ENCODE data around the gene BLCAP.
"Not testable (repeated sequence)": the region's sequence is repeated elsewhere in the genome, so short reads cannot be mapped to it uniquely, and the experiment has no call there.

The BLCAP gene

GRCh38 chr20:37490663-37491350 is 36.9 kb downstream of the BLCAP start:
- in situ Hi-C loops (cut with MboI; ENCODE audit: low pct_unique_long_range_greater_than_20kb, low sequenced_read_pairs, unreplicated experiment) = no loop called here
- no peak for TF ChIP-seq CTCF (IDR thresholded peaks at IDR 0.05; ENCODE audit: extremely low read depth, insufficient read depth, missing control alignments)
- no peak for DNase-seq (ENCODE audit: low spot score)

- DNase-seq (ENCODE audit: low spot score); in situ Hi-C loops (cut with MboI; ENCODE audit: low pct_unique_long_range_greater_than_20kb, low sequenced_read_pairs, unreplicated experiment): not testable (repeated sequence)
Measured at GRCh38 chr20:37486209-37486608, 41.5 kb downstream of the BLCAP start.

GRCh38 chr20:37484331-37484730 is 43.3 kb downstream of the BLCAP start:
- TF ChIP-seq CTCF (IDR thresholded peaks at IDR 0.05; ENCODE audit: extremely low read depth, insufficient read depth, missing control alignments) = no peak
- in situ Hi-C loops (cut with MboI; ENCODE audit: low pct_unique_long_range_greater_than_20kb, low sequenced_read_pairs, unreplicated experiment) = no loop called here
- no peak for DNase-seq (ENCODE audit: low spot score)

DNA sequence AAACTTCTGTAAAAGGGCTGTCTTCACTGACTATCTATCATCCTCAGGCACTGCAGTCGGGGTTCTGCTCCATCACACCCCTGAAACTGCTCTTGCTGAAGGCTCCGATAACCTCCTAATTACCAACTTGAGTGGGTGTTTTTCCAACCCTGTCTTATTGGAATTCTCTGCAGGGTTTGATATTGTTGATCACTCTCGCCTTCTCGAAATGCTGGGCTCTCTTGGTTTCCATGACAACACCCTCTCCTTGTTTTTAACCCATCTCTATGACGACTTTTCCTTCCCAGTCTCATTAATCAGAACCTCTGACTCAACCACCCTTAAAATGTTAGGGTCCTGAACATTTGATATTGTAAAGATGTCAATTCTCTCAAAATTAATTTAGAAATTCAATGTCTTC is 46.1 kb downstream of the BLCAP start:
- in situ Hi-C loops (cut with MboI; ENCODE audit: low pct_unique_long_range_greater_than_20kb, low sequenced_read_pairs, unreplicated experiment) = no loop called here
- TF ChIP-seq CTCF (IDR thresholded peaks at IDR 0.05; ENCODE audit: extremely low read depth, insufficient read depth, missing control alignments) = no peak
- no peak for DNase-seq (ENCODE audit: low spot score)

DNA sequence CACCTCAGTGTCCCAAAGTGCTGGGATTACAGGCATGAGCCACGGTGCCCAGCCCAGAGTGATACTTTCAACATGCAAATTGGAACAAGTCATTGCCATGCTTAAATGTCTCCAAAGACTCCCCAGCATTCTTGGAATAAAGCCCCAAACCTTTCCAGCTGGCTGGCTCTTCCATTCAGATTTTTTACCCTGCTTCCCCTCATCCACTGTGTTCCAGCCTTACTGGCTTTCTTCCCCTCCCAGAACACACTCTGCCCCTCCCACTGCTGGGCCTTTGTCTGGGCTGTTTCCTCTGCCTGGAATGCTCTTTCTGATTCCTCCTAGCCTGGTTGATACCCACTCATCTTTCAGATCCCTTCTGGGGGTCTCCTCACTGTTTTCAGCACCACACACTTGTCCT is 46.8 kb downstream of the BLCAP start:
- in situ Hi-C loops (cut with MboI; ENCODE audit: low pct_unique_long_range_greater_than_20kb, low sequenced_read_pairs, unreplicated experiment) = no loop called here
- no peak for TF ChIP-seq CTCF (IDR thresholded peaks at IDR 0.05; ENCODE audit: extremely low read depth, insufficient read depth, missing control alignments)
- DNase-seq (ENCODE audit: low spot score) = no peak

DNA sequence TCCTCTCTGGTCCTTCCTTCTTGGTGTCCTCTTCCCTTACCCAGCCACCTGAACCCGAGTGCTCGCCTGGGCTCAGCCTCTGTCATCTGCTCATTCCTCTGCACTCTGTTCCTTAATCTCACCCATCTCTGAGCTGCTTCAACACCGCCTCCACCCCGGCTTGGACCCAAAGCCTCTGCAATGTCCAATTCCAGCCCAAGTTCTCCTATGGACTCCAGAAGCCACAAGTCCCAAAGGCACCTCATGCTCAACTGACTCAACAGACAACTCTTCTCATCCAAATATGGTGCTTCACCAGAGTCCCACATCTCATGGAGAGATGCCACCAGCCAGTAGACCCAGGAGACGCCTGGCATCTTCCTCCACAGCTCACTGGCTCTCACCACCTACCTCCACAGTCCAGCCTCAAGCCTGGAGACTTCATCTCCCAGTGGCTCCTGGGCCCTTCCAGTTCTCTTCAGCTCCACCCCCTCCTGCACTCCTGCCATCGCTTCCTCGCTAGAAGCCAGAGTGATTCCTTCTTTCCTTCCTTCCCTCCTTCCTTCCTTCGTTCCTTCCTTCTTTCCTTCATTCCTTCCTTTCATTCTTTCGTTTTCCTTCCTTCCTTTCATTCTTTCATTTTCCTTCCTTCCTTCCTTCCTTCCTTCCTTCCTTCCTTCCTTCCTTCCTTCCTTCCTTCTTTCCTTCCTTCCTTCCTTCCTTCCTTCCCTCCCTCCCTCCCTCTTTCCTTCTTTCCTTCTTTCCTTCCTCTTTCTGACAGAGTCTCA is 47.6 kb downstream of the BLCAP start:
- DNase-seq (ENCODE audit: low spot score) = no peak
- TF ChIP-seq CTCF (IDR thresholded peaks at IDR 0.05; ENCODE audit: extremely low read depth, insufficient read depth, missing control alignments) = no peak
- in situ Hi-C loops (cut with MboI; ENCODE audit: low pct_unique_long_range_greater_than_20kb, low sequenced_read_pairs, unreplicated experiment) = no loop called here

DNA sequence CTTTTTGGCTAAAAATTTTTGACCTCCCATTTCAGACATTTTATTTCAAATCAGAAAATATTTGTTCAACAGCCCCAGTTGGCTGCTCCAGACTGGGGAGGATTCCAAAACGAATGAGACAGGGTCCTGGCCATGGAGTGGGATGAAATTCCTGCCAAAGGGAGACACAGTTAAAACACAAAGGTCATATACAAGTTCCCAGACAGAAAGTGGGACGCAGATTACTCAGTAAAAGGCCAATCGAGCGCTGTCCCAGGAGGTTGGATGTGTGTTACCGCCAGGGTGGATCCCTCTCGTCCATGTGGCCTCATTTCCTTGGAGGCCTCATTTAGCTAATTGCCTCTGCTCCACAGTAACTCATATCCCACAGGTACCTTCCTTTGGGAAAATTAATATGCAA is 48.4 kb downstream of the BLCAP start:
- in situ Hi-C loops (cut with MboI; ENCODE audit: low pct_unique_long_range_greater_than_20kb, low sequenced_read_pairs, unreplicated experiment) = no loop called here
- DNase-seq (ENCODE audit: low spot score) = no peak
- TF ChIP-seq CTCF (IDR thresholded peaks at IDR 0.05; ENCODE audit: extremely low read depth, insufficient read depth, missing control alignments) = no peak
